MM.1S (cell line): Measurements from ENCODE around the gene BRME1.

ENCODE experiments used
- CTCF ChIP-seq: fragments of 300-600 bp; sonication (generic); IDR thresholded peaks from 2 replicates; pipeline ENCODE4 v1.5.1; 2016; ENCODE audit warnings: antibody characterized with exemption, low read length, mixed read lengths
- EZH2 ChIP-seq: fragments of 300-600 bp; sonication (generic); optimal IDR thresholded peaks from 2 replicates; pipeline ENCODE3; 2017; ENCODE audit warnings: low read depth, mild to moderate bottlenecking, antibody characterized with exemption, low read length, mixed read lengths
- EZH2phosphoT487 ChIP-seq: fragments of 300-600 bp; sonication (generic); IDR thresholded peaks from 2 replicates; pipeline ENCODE4 v1.6.1; 2018; ENCODE audit warnings: antibody characterized with exemption, low read length

- TF ChIP-seq CTCF (no peak), EZH2 (no peak), EZH2phosphoT487 (no peak)
Measured at GRCh38 chr19:13839130-13839937, 66.6 kb downstream of the BRME1 start.
